GM12878 (cell line): Measurements from ENCODE around the gene SNRPD3. TPM values are rescaled to one million over a fixed set of nuclear protein-coding genes. Genes with fewer than 3 reads are reported as not detected.

ENCODE experiments used
- CBX5 ChIP-seq: sonication (generic); IDR thresholded peaks from 2 replicates; pipeline ENCODE4 v1.6.1; 2016; ENCODE audit warnings: low read depth, moderate library complexity, mild to moderate bottlenecking, inconsistent platforms
- FOXK2 ChIP-seq: fragments of 450-650 bp; IDR thresholded peaks from 2 replicates; pipeline ENCODE4 v1.6.1; 2017; ENCODE audit warnings: mild to moderate bottlenecking, moderate library complexity
- GATAD2B ChIP-seq: fragments of 450-650 bp; conservative IDR thresholded peaks from 2 replicates; pipeline ENCODE4 v1.6.1; 2017; ENCODE audit warnings: low read depth, mild to moderate bottlenecking, moderate library complexity
- NFYA ChIP-seq: IDR thresholded peaks from 2 replicates; pipeline ENCODE4 v1.6.1; 2011; ENCODE audit warnings: low read depth, mild to moderate bottlenecking, low read length, improper control_type of control experiment, borderline replicate concordance
- POLR2A ChIP-seq: IDR thresholded peaks from 2 replicates; pipeline ENCODE4 v1.6.1; 2011; ENCODE audit warnings: low read depth, mild to moderate bottlenecking, low read length
- RUNX3 ChIP-seq: IDR thresholded peaks from 2 replicates; pipeline ENCODE4 v1.6.1; 2012; ENCODE audit warnings: low read length, inconsistent platforms
- SIN3A ChIP-seq: IDR thresholded peaks from 2 replicates; pipeline ENCODE4 v1.6.1; 2012; ENCODE audit warnings: low read depth, low read length, improper control_type of control experiment
- SMC3 ChIP-seq: IDR thresholded peaks from 2 replicates; pipeline ENCODE4 v1.6.1; 2011; ENCODE audit warnings: low read length, improper control_type of control experiment, borderline replicate concordance
- SPI1 ChIP-seq: IDR thresholded peaks from 2 replicates; pipeline ENCODE4 v1.6.1; 2011; ENCODE audit warnings: low read depth, mild to moderate bottlenecking, low read length, moderate library complexity, borderline replicate concordance; ENCODE audit not compliant: insufficient read depth
- SREBF1 ChIP-seq: IDR thresholded peaks from 2 replicates; pipeline ENCODE4 v1.6.1; 2012; ENCODE audit warnings: mild to moderate bottlenecking, low read length
- SREBF2 ChIP-seq: IDR thresholded peaks from 2 replicates; pipeline ENCODE4 v1.6.1; 2012; ENCODE audit warnings: mild to moderate bottlenecking, low read length
- TBL1XR1 ChIP-seq: IDR thresholded peaks from 2 replicates; pipeline ENCODE4 v1.6.1; 2012; ENCODE audit warnings: low read depth, low read length, improper control_type of control experiment
- ZNF217 ChIP-seq: fragments of 450-650 bp; IDR thresholded peaks from 2 replicates; pipeline ENCODE4 v1.6.1; 2017; ENCODE audit warnings: antibody characterized with exemption, mild to moderate bottlenecking
- polyA plus RNA-seq, 11 experiments: library from polyadenylated mRNA; depleted of rRNA in 4 of 11; unstranded in 6 of 11; stranded (reverse) in 5 of 11; fragments of >200 nt; fragmentation: Nextera tagmentation in 4 of 11; fragmentation: Illumina TruSeq in 1 of 11; extraction: Ambion mirVana in 4 of 11; extraction: Trizol in 1 of 11; gene quantifications; 1 replicate in 1 of 11; 2 replicates in 10 of 11; pipeline versions ENCODE4 v1.2.1 to v1.2.3, GENCODE V29; 2011 to 2016; ENCODE audit warnings: inconsistent platforms in 2 of 11, missing spikeins in 2 of 11, low read depth in 1 of 11
- total RNA-seq, 4 experiments: library from RNA; depleted of rRNA in 3 of 4; stranded (reverse); fragments of >200 nt in 3 of 4; fragmentation: Illumina TruSeq in 1 of 4; extraction: Trizol in 1 of 4; gene quantifications; 2 replicates each; pipeline versions ENCODE4 v1.2.1 to v1.2.3, GENCODE V29; 2013 to 2021
- TF ChIP-seq, protein P1 (sequence below): fragments of 450-650 bp; conservative IDR thresholded peaks from 2 replicates; pipeline ENCODE4 v1.6.1; 2017; ENCODE audit warnings: mild to moderate bottlenecking, moderate library complexity
- TF ChIP-seq, protein P2 (sequence below): IDR thresholded peaks from 2 replicates; pipeline ENCODE4 v1.6.1; 2011; ENCODE audit warnings: low read depth, mild to moderate bottlenecking, low read length, moderate library complexity, borderline replicate concordance; ENCODE audit errors: extremely low read depth
- TF ChIP-seq, protein P3 (sequence below): IDR thresholded peaks from 2 replicates; pipeline ENCODE4 v1.6.1; 2012; ENCODE audit warnings: improper control_type of control experiment, low read depth, low read length; ENCODE audit not compliant: insufficient replicate concordance
- TF ChIP-seq, protein P4 (sequence below): fragments of 450-650 bp; IDR thresholded peaks from 2 replicates; pipeline ENCODE4 v1.6.1; 2017; ENCODE audit warnings: mild to moderate bottlenecking, moderate library complexity

The SNRPD3 gene
- total and polyA plus RNA-seq, 10 of the 15 experiments (the other 5 are each of a cell fraction or from before 2014, with no cell fraction given), result 112 to 324 (median 242) TPM

DNA sequence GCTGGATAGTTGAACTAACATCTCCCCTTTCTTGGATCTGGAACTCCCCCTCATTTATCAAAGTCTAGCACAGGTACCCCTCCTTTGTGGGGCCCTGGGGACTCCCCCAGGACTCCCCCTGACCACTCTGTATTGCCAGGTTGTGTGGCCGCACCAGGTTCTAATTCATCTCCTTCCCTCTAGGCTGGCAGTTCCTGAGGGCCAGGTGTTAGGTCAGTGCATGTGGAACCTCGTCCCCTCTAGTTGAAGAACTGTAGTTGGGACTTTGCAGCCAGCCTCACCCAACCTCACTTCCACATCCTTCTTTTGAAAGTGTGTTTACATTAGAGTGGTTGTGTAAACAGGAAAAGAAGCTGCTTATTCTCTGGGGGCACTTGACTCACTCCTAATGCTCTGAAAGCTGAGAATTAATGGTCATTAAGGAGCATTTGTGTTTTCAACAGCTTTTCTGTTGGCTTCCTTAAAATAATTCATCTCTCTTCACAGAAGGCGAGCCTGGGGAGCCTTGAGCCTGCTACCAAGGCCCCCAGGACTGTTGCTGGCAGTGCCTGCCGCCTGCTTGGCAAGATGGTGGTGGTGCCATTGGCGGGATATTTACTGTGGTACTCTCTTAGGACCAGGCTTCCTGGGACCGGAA, 48.9 kb upstream of the SNRPD3 start (continued):
- TF ChIP-seq SIN3A, result no peak
- TF ChIP-seq, protein P1, sequence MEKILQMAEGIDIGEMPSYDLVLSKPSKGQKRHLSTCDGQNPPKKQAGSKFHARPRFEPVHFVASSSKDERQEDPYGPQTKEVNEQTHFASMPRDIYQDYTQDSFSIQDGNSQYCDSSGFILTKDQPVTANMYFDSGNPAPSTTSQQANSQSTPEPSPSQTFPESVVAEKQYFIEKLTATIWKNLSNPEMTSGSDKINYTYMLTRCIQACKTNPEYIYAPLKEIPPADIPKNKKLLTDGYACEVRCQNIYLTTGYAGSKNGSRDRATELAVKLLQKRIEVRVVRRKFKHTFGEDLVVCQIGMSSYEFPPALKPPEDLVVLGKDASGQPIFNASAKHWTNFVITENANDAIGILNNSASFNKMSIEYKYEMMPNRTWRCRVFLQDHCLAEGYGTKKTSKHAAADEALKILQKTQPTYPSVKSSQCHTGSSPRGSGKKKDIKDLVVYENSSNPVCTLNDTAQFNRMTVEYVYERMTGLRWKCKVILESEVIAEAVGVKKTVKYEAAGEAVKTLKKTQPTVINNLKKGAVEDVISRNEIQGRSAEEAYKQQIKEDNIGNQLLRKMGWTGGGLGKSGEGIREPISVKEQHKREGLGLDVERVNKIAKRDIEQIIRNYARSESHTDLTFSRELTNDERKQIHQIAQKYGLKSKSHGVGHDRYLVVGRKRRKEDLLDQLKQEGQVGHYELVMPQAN, result no peak; the same call in 1 of the 2 replicates
- no peak for TF ChIP-seq NFYA
- TF ChIP-seq ZNF217, result no peak
- no peak for TF ChIP-seq SREBF1
- TF ChIP-seq POLR2A, result no peak
- peak; percentile 9; the same call in 1 of the 2 replicates for TF ChIP-seq TBL1XR1
- TF ChIP-seq, protein P2, sequence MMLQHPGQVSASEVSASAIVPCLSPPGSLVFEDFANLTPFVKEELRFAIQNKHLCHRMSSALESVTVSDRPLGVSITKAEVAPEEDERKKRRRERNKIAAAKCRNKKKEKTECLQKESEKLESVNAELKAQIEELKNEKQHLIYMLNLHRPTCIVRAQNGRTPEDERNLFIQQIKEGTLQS, result no peak
- TF ChIP-seq, protein P3, sequence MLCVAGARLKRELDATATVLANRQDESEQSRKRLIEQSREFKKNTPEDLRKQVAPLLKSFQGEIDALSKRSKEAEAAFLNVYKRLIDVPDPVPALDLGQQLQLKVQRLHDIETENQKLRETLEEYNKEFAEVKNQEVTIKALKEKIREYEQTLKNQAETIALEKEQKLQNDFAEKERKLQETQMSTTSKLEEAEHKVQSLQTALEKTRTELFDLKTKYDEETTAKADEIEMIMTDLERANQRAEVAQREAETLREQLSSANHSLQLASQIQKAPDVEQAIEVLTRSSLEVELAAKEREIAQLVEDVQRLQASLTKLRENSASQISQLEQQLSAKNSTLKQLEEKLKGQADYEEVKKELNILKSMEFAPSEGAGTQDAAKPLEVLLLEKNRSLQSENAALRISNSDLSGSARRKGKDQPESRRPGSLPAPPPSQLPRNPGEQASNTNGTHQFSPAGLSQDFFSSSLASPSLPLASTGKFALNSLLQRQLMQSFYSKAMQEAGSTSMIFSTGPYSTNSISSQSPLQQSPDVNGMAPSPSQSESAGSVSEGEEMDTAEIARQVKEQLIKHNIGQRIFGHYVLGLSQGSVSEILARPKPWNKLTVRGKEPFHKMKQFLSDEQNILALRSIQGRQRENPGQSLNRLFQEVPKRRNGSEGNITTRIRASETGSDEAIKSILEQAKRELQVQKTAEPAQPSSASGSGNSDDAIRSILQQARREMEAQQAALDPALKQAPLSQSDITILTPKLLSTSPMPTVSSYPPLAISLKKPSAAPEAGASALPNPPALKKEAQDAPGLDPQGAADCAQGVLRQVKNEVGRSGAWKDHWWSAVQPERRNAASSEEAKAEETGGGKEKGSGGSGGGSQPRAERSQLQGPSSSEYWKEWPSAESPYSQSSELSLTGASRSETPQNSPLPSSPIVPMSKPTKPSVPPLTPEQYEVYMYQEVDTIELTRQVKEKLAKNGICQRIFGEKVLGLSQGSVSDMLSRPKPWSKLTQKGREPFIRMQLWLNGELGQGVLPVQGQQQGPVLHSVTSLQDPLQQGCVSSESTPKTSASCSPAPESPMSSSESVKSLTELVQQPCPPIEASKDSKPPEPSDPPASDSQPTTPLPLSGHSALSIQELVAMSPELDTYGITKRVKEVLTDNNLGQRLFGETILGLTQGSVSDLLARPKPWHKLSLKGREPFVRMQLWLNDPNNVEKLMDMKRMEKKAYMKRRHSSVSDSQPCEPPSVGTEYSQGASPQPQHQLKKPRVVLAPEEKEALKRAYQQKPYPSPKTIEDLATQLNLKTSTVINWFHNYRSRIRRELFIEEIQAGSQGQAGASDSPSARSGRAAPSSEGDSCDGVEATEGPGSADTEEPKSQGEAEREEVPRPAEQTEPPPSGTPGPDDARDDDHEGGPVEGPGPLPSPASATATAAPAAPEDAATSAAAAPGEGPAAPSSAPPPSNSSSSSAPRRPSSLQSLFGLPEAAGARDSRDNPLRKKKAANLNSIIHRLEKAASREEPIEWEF, result no peak
- peak; percentile 58; the same call in 1 of the 2 replicates for TF ChIP-seq SPI1
- no peak for TF ChIP-seq SREBF2
- TF ChIP-seq GATAD2B, result no peak
- TF ChIP-seq, protein P4, sequence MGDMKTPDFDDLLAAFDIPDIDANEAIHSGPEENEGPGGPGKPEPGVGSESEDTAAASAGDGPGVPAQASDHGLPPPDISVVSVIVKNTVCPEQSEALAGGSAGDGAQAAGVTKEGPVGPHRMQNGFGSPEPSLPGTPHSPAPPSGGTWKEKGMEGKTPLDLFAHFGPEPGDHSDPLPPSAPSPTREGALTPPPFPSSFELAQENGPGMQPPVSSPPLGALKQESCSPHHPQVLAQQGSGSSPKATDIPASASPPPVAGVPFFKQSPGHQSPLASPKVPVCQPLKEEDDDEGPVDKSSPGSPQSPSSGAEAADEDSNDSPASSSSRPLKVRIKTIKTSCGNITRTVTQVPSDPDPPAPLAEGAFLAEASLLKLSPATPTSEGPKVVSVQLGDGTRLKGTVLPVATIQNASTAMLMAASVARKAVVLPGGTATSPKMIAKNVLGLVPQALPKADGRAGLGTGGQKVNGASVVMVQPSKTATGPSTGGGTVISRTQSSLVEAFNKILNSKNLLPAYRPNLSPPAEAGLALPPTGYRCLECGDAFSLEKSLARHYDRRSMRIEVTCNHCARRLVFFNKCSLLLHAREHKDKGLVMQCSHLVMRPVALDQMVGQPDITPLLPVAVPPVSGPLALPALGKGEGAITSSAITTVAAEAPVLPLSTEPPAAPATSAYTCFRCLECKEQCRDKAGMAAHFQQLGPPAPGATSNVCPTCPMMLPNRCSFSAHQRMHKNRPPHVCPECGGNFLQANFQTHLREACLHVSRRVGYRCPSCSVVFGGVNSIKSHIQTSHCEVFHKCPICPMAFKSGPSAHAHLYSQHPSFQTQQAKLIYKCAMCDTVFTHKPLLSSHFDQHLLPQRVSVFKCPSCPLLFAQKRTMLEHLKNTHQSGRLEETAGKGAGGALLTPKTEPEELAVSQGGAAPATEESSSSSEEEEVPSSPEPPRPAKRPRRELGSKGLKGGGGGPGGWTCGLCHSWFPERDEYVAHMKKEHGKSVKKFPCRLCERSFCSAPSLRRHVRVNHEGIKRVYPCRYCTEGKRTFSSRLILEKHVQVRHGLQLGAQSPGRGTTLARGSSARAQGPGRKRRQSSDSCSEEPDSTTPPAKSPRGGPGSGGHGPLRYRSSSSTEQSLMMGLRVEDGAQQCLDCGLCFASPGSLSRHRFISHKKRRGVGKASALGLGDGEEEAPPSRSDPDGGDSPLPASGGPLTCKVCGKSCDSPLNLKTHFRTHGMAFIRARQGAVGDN, result peak; percentile 49; the same call in 1 of the 2 replicates
- TF ChIP-seq RUNX3, result peak; percentile 59; the same call in 1 of the 2 replicates
- TF ChIP-seq CBX5, result no peak
- peak; percentile 60 for TF ChIP-seq FOXK2
- TF ChIP-seq SMC3, result no peak
